Upper lobe of right lung (tissue), 1 donor: ENCODE measurements around the gene KHK. TPM values are rescaled to one million over a fixed set of nuclear protein-coding genes. Genes with fewer than 3 reads are reported as not detected.

Experiments
- ATAC-seq: fragments of 200-7000 bp; cut with Tn5 transposase; one replicate; pipeline ENCODE4 v1.9.1; 2020; ENCODE audit warnings: mild to moderate bottlenecking, moderate library complexity
- DNase-seq: peaks from one replicate; pipeline ENCODE4 v3.0.0-alpha.2; 2020
- H3K27ac ChIP-seq: fragments of 200-600 bp; one replicate; pipeline ENCODE4 v1.8.0; 2022
- H3K27me3 ChIP-seq: fragments of 200-600 bp; one replicate; pipeline ENCODE4 v1.8.0; 2022; ENCODE audit warnings: mild to moderate bottlenecking
- H3K36me3 ChIP-seq: fragments of 200-600 bp; one replicate; pipeline ENCODE4 v1.8.0; 2022
- H3K4me1 ChIP-seq: fragments of 200-600 bp; one replicate; pipeline ENCODE4 v1.8.0; 2022
- H3K4me3 ChIP-seq: fragments of 200-600 bp; one replicate; pipeline ENCODE4 v1.8.0; 2022; ENCODE audit warnings: mild to moderate bottlenecking
- H3K9me3 ChIP-seq: fragments of 200-600 bp; one replicate; pipeline ENCODE4 v1.8.0; 2022
- CTCF ChIP-seq: fragments of 200-600 bp; IDR thresholded peaks from one replicate; pipeline ENCODE4 v1.8.0; 2022; ENCODE audit warnings: antibody characterized with exemption
- intact Hi-C: fragments of 100-400 bp; cut with DNase I; formaldehyde crosslinking; loops from one replicate; pipeline ENCODE4 v1.11.0; 2022
- total RNA-seq: library from RNA; stranded (reverse); fragmentation: NEBNext Ultra II Directional; extraction: Animal tissue kit (Norgen Biotek cat#: 25700); gene quantifications from one replicate; pipeline ENCODE4 v1.2.1, GENCODE V29; 2021
- donor health status: DM: no; HTN: yes; CAD: no; lungs with severe emphysema.

KHK gene
- total RNA-seq, 1 donor from 2014 or later = 4.9 TPM

GRCh38 chr2:27094353-27094984, 7.9 kb downstream of the KHK start:
- ATAC-seq (no peak), DNase-seq (no peak)
- Histone ChIP-seq H3K27me3 (no peaks in the 10 kb centered on the region), H3K9me3 (no peaks in the 10 kb centered on the region), H3K36me3 (no peaks in the 10 kb centered on the region), H3K27ac (no peak overlapping the region), H3K4me3 (no peak overlapping the region), H3K4me1 (peaks cover 8% of the 10 kb centered on the region)
- intact Hi-C loops = no loop called here
- TF ChIP-seq CTCF = no peak

GRCh38 chr2:27095427-27095744, 8.8 kb downstream of the KHK start:
- intact Hi-C loops = no loop called here
- DNase-seq = no peak
- Histone ChIP-seq H3K27ac (no peak overlapping the region), H3K27me3 (no peaks in the 10 kb centered on the region), H3K4me3 (no peak overlapping the region), H3K9me3 (no peaks in the 10 kb centered on the region), H3K4me1 (peaks cover 8% of the 10 kb centered on the region), H3K36me3 (no peaks in the 10 kb centered on the region)
- no peak for TF ChIP-seq CTCF
- ATAC-seq = no peak

- Histone ChIP-seq H3K36me3 (no peaks in the 10 kb centered on the region), H3K4me1 (peaks cover 8% of the 10 kb centered on the region), H3K4me3 (peak overlapping the region; percentile 43), H3K27ac (peak overlapping the region; percentile 14), H3K27me3 (no peaks in the 10 kb centered on the region), H3K9me3 (no peaks in the 10 kb centered on the region)
- intact Hi-C loops = no loop called here
- peak; percentile 85 for ATAC-seq
- TF ChIP-seq CTCF = no peak
- no peak for DNase-seq
These were observed 9.4 kb downstream of the KHK start for GRCh38 chr2:27095745-27096651.

- Histone ChIP-seq H3K27ac (peak overlapping the region; percentile 14), H3K4me1 (peaks cover 8% of the 10 kb centered on the region), H3K9me3 (no peaks in the 10 kb centered on the region), H3K27me3 (no peaks in the 10 kb centered on the region), H3K4me3 (no peak overlapping the region), H3K36me3 (no peaks in the 10 kb centered on the region)
- intact Hi-C loops = no loop called here
- ATAC-seq = peak; percentile 46
- TF ChIP-seq CTCF = no peak
- no peak for DNase-seq
These were observed 10.3 kb downstream of the KHK start for GRCh38 chr2:27096748-27097297.

- peaks cover 8% of the 10 kb centered on the region for H3K4me1 ChIP-seq
- H3K27me3 ChIP-seq = no peaks in the 10 kb centered on the region
- no peaks in the 10 kb centered on the region for H3K9me3 ChIP-seq
- no peak for ATAC-seq
- no peak for TF ChIP-seq CTCF
- DNase-seq = no peak
- no peak overlapping the region for H3K4me3 ChIP-seq
- intact Hi-C loops = no loop called here
- no peak overlapping the region for H3K27ac ChIP-seq
- H3K36me3 ChIP-seq = no peaks in the 10 kb centered on the region
These were observed 10.8 kb downstream of the KHK start for GRCh38 chr2:27097341-27097740.
